ENCODE measurements around the gene ATP11C. TPM values are rescaled to one million over a fixed set of nuclear protein-coding genes. Genes with fewer than 3 reads are reported as not detected.

The ATP11C gene
- total RNA-seq, 1 experiment from 2014 or later = 19.4 TPM

- H3K79me2 ChIP-seq (ENCODE audit: insufficient read depth, low read length) = no peaks in the 10 kb centered on the region
- ChIA-PET RAD21 (ENCODE audit: low non-redundant PET in 1 of 2, low total read pairs in 2 of 2, uncharacterized antibody in 2 of 2, unreplicated experiment in 2 of 2) (no interaction called here), CTCF (interaction anchor here (0.7 kb wide), 1 partner anchor 162 kb away, joined by 3 read pairs; the partner anchor contains the start of gene CXorf66), POLR2A (no interaction called here)
- peaks cover 0 to 2% of the 10 kb centered on the region in 2 experiments; a peak in 1 of 4 replicates for H3K36me3 ChIP-seq (ENCODE audit: control insufficient read depth in 1 of 2, insufficient read depth in 2 of 2, low read length in 2 of 2)
- intact Hi-C loops (cut with micrococcal nuclease) = no loop called here
- H3K4me2 ChIP-seq (ENCODE audit: low read length) = no peak overlapping the region
- no peak overlapping the region for H3K4me3 ChIP-seq (replicated peaks in 1 of 2; ENCODE audit: low read depth in 1 of 2, low read length in 2 of 2)
- no peaks in the 10 kb centered on the region for H4K20me1 ChIP-seq (ENCODE audit: insufficient read depth)
- DNase-seq (ENCODE audit: low read depth, low spot score) (no peak), ATAC-seq (no peak)
- H3K4me1 ChIP-seq (ENCODE audit: control insufficient read depth in 1 of 2, insufficient read depth in 2 of 2, low read length in 2 of 2) = no peaks in the 10 kb centered on the region
- no peak overlapping the region for H3K9ac ChIP-seq (ENCODE audit: low read length)
- TF ChIP-seq ZFX (IDR thresholded peaks at IDR 0.05) = no peak
- TF ChIP-seq REST (IDR thresholded peaks at IDR 0.05; ENCODE audit: low read depth) = no peak
- no peak for TF ChIP-seq RAD21 (IDR thresholded peaks at IDR 0.05; ENCODE audit: low read depth)
- TF ChIP-seq EZH2phosphoT487 (IDR thresholded peaks at IDR 0.05; ENCODE audit: borderline replicate concordance) = no peak
- TF ChIP-seq EGR1 (IDR thresholded peaks at IDR 0.05; ENCODE audit: low read depth) = no peak
- no peak for TF ChIP-seq EZH2 (IDR thresholded peaks at IDR 0.05)
- TF ChIP-seq JUND (IDR thresholded peaks at IDR 0.05) = no peak
- no peak for TF ChIP-seq SP1 (IDR thresholded peaks at IDR 0.05; ENCODE audit: low read depth)
- no peak for TF ChIP-seq MAX (IDR thresholded peaks at IDR 0.05)
- TF ChIP-seq ATF3 (IDR thresholded peaks at IDR 0.05) = no peak
- no peak for TF ChIP-seq ZNF274 (IDR thresholded peaks at IDR 0.05; ENCODE audit: low read depth, low read length)
- TF ChIP-seq POLR2AphosphoS5 (IDR thresholded peaks at IDR 0.05; ENCODE audit: low read depth, low read length) = no peak
- no peak for TF ChIP-seq ELF1 (IDR thresholded peaks at IDR 0.05; ENCODE audit: borderline replicate concordance, low read depth)
- no peak for TF ChIP-seq ZBTB33 (IDR thresholded peaks at IDR 0.05; ENCODE audit: extremely low read depth, insufficient replicate concordance, low read length)
- no peak for TF ChIP-seq POLR2A (IDR thresholded peaks at IDR 0.05; ENCODE audit: borderline replicate concordance, extremely low read depth, insufficient read depth, insufficient read length)
- TF ChIP-seq FOSL1 (IDR thresholded peaks at IDR 0.05; ENCODE audit: low read depth) = no peak
- H2AFZ ChIP-seq (ENCODE audit: low read depth, low read length, poor library complexity, severe bottlenecking) = no peak overlapping the region
- H3K9me3 ChIP-seq (ENCODE audit: control insufficient read depth in 1 of 2, insufficient read depth in 1 of 2, low read depth in 1 of 2, low read length in 2 of 2) = no peaks in the 10 kb centered on the region
- H3K27me3 ChIP-seq (ENCODE audit: insufficient read depth, low read length) = no peaks in the 10 kb centered on the region
- BruUV-seq (replicated peaks) = no TSS peak
- H3K27ac ChIP-seq (ENCODE audit: low read depth, low read length) = no peak overlapping the region
- no peaks in the 10 kb centered on the region for H3K9me2 ChIP-seq (ENCODE audit: insufficient read depth)
Observed at GRCh38 chrX:139803224-139803623, 129.6 kb downstream of the ATP11C start.

Data from HCT116 (cell line).